ENCODE measurements around the gene AQP4.

The AQP4 gene

DNA sequence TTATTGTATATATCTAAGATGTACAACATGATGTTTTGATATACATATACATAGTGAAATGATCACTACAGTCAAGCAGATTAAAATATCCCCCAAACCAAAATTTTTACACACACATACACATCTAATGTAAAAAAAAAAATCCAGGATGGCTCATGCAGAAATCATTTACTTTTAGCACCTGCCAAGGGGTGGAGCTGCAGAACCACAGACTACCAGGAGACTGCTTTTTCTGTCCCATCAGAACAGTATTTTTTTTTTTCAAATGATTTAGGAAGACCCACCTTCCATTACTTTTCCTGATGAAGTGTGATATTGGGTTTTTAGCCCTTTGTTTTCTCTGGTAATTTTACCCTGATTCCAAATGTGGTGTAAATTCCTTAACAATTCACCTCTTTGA lies 61.9 kb downstream of the AQP4 start:
- TF ChIP-seq, protein P1, sequence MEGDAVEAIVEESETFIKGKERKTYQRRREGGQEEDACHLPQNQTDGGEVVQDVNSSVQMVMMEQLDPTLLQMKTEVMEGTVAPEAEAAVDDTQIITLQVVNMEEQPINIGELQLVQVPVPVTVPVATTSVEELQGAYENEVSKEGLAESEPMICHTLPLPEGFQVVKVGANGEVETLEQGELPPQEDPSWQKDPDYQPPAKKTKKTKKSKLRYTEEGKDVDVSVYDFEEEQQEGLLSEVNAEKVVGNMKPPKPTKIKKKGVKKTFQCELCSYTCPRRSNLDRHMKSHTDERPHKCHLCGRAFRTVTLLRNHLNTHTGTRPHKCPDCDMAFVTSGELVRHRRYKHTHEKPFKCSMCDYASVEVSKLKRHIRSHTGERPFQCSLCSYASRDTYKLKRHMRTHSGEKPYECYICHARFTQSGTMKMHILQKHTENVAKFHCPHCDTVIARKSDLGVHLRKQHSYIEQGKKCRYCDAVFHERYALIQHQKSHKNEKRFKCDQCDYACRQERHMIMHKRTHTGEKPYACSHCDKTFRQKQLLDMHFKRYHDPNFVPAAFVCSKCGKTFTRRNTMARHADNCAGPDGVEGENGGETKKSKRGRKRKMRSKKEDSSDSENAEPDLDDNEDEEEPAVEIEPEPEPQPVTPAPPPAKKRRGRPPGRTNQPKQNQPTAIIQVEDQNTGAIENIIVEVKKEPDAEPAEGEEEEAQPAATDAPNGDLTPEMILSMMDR (conservative IDR thresholded peaks at IDR 0.05; ENCODE audit: low read depth, low read length) = no peak
- no peak for DNase-seq (ENCODE audit: low read depth)
- H3K4me3 ChIP-seq (ENCODE audit: low read depth, low read length) = no peak overlapping the region

DNA sequence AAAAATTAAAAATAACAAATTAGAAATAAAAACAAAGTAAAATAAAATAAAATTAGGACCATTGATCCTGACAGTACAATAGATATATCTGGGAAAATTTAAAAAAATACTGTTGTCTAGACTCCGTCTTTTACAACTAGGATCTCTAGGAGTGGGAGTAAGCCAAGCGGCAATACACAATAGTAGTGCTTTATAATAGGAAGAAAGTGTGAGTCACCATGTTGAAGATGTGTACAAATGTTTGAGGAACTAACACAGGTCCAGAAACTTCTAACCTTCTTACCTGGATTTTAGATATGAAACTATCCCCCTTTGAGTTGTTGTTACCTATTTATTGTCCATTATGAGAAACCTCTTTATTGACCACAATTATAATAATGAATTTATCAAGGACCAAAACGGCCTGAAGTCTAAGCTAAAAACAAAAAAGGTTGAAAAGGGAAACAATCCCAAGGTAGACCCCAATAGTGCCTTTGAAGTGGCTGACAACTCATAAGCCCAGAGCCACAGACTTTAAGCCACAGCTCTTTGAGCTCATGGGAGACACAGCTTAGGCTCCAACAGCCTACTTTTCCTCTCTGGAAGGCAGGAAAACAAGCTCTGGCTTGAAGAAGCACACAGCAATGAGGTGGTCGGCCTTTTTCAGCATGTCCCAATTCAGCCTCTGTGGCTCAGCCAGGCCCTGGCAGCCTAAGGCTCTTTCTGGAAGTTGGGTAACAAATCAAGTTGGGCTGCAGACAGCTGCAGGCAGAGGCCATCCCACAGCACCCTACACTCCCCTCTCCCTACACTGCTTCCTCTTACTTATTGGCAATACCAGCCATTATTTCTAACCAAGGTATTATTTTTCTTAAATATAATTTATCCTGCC lies 62.9 kb downstream of the AQP4 start:
- TF ChIP-seq, protein P1 (conservative IDR thresholded peaks at IDR 0.05; ENCODE audit: low read depth, low read length) = no peak
- H3K4me3 ChIP-seq (ENCODE audit: low read depth, low read length) = no peak overlapping the region
- no peak for DNase-seq (ENCODE audit: low read depth)

All from choroid plexus epithelial cell (primary cell).